ENCODE measurements around the gene PPP2R5C.
A peak's percentile ranks its signal among the peaks of the same experiment; 100 is the strongest.

The PPP2R5C gene

DNA sequence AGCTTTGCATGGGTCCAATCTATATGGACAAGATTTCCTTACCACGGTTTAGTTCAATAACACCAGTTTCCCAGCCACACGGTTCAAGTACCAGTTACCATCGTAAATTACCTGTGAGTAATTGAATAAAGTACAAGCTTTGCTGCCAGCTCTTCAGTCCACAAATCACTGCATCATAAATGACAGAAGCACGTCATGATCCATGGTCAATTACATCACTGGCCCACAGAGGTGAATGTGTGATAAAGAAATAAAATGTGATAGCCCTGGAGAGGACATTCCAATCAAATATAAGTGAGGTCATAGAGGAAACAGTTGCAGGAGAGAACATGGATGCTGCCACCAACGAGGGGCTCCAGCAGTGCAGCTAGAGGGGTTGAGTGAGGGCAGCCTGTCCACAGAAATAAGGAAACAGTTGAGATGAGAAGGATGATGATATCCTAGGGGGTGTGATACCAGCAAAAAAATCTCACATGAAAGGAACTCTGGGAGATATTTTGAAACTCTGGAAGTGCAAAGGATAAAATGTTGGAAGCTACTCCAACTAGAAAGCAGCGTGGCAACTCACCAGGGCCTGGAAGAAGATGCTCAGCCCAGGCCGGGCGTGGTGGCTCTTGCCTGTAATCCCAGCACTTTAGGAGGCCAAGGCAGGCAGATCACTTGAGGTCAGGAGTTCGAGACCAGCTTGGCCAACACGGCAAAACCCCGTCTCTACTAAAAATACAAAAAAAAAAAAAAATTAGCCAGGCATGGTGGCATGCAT, 197.1 kb downstream of the PPP2R5C start:
- Histone ChIP-seq H3K9ac (ENCODE audit: low read length) (peak overlapping the region; percentile 32), H3K4me3 (ENCODE audit: insufficient read depth in 1 of 2, low read depth in 1 of 2, low read length in 2 of 2) (no peak overlapping the region), H3K27me3 (ENCODE audit: control insufficient read depth in 1 of 2, insufficient read depth in 1 of 2, low read length in 2 of 2) (no peaks in the 10 kb centered on the region), H3K14ac (ENCODE audit: low read length in 2 of 2) (no peak overlapping the region), H3K4ac (ENCODE audit: low read depth in 1 of 2, low read length in 2 of 2) (no peak overlapping the region), H2BK5ac (ENCODE audit: low read depth, low read length, poor library complexity, severe bottlenecking) (no peak overlapping the region), H3K36me3 (ENCODE audit: control insufficient read depth in 1 of 2, insufficient read depth in 2 of 2, low read depth in 1 of 2, low read length in 2 of 2) (peaks cover 0 to 2% of the 10 kb centered on the region in 2 experiments), H3K23ac (ENCODE audit: low read length in 2 of 2) (no peak overlapping the region), H2BK12ac (ENCODE audit: low read length in 2 of 2) (no peak overlapping the region), H3K9me3 (ENCODE audit: control insufficient read depth, low read length) (no peaks in the 10 kb centered on the region), H4K8ac (ENCODE audit: low read length) (no peak overlapping the region), H2AFZ (ENCODE audit: low read depth, low read length) (no peak overlapping the region), H4K91ac (ENCODE audit: low read length) (no peak overlapping the region), H3K4me1 (ENCODE audit: control insufficient read depth, insufficient read depth, low read depth, low read length) (peaks cover 12% of the 10 kb centered on the region), H2BK120ac (ENCODE audit: low read depth, low read length) (no peak overlapping the region), H3K27ac (ENCODE audit: low read length, poor library complexity, severe bottlenecking) (no peak overlapping the region), H2AK5ac (ENCODE audit: low read length, severe bottlenecking) (no peak overlapping the region), H3K18ac (ENCODE audit: low read depth in 1 of 2, low read length in 2 of 2) (no peak overlapping the region), H3K79me1 (replicated peaks; ENCODE audit: low read length, poor library complexity, severe bottlenecking) (peaks cover 6% of the 10 kb centered on the region), H2BK15ac (ENCODE audit: low read depth, poor library complexity, severe bottlenecking) (no peak overlapping the region), H3K4me2 (ENCODE audit: low read length, poor library complexity, severe bottlenecking) (no peak overlapping the region)
- WGBS: 87% methylated on average over 8 of the region's 11 CpGs
- DNase-seq: no peak

DNA sequence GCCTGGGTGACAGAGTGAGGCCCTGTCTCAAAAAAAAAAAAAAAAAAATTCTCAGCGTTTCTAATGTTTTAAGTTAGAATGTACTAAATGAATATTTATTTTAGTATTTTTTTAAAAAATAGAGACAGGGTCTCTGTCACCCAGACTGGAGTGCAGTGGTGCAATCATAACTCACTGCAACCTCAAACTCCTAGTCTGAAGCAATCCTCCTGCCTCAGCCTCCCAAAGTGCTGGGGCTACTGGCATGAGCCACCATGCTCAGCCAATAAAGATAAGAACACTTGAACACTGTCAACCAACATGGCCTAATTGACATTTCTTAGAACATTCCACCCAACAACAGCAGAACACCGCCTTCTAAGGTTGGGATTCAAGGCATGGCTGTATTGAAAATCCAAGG, 197.8 kb downstream of the PPP2R5C start:
- H3K4me1 ChIP-seq (ENCODE audit: control insufficient read depth, insufficient read depth, low read depth, low read length): peaks cover 17% of the 10 kb centered on the region
- no peak overlapping the region for H2AK5ac ChIP-seq (ENCODE audit: low read length, severe bottlenecking)
- no peak overlapping the region for H2BK15ac ChIP-seq (ENCODE audit: low read depth, poor library complexity, severe bottlenecking)
- peaks cover 9% of the 10 kb centered on the region for H3K79me1 ChIP-seq (replicated peaks; ENCODE audit: low read length, poor library complexity, severe bottlenecking)
- H2BK5ac ChIP-seq (ENCODE audit: low read depth, low read length, poor library complexity, severe bottlenecking): no peak overlapping the region
- H3K4ac ChIP-seq (ENCODE audit: low read depth in 1 of 2, low read length in 2 of 2): no peak overlapping the region
- no peak overlapping the region for H3K4me2 ChIP-seq (ENCODE audit: low read length, poor library complexity, severe bottlenecking)
- H3K14ac ChIP-seq (ENCODE audit: low read length in 2 of 2): no peak overlapping the region
- no peak overlapping the region for H3K4me3 ChIP-seq (ENCODE audit: insufficient read depth in 1 of 2, low read depth in 1 of 2, low read length in 2 of 2)
- no peak overlapping the region for H2AFZ ChIP-seq (ENCODE audit: low read depth, low read length)
- WGBS: no CpG with 5 or more reads among the region's 2 CpGs
- no peak overlapping the region for H3K27ac ChIP-seq (ENCODE audit: low read length, poor library complexity, severe bottlenecking)
- no peak overlapping the region for H3K9ac ChIP-seq (ENCODE audit: low read length)
- H3K36me3 ChIP-seq (ENCODE audit: control insufficient read depth in 1 of 2, insufficient read depth in 2 of 2, low read depth in 1 of 2, low read length in 2 of 2): peaks cover 0 to 2% of the 10 kb centered on the region in 2 experiments
- H2BK12ac ChIP-seq (ENCODE audit: low read length in 2 of 2): no peak overlapping the region
- H2BK120ac ChIP-seq (ENCODE audit: low read depth, low read length): no peak overlapping the region
- no peak overlapping the region for H3K18ac ChIP-seq (ENCODE audit: low read depth in 1 of 2, low read length in 2 of 2)
- H4K8ac ChIP-seq (ENCODE audit: low read length): no peak overlapping the region
- no peak overlapping the region for H3K23ac ChIP-seq (ENCODE audit: low read length in 2 of 2)
- no peak overlapping the region for H4K91ac ChIP-seq (ENCODE audit: low read length)
- no peaks in the 10 kb centered on the region for H3K9me3 ChIP-seq (ENCODE audit: control insufficient read depth, low read length)
- peak; percentile 63 for DNase-seq
- H3K27me3 ChIP-seq (ENCODE audit: control insufficient read depth in 1 of 2, insufficient read depth in 1 of 2, low read length in 2 of 2): no peaks in the 10 kb centered on the region

DNA sequence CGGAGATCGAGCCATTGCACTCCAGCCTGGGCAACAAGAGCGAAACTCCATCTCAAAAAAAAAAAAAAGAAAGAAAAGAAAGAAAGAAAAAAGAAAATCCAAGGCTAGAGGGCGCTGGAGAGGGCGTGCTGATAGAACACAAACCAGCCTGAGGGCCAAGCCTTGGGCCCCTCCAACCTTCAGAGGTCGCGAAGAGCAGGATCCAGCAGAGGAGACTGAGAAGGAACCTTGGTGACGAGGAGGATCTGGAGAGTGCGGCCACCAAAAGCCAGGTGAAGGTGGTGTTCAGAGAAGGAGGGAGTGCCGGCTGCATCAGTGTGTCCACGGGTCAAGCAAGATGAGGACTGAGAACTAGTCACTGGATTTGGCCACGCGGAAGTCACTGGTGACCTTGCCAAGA, 198.7 kb downstream of the PPP2R5C start:
- Histone ChIP-seq H2AK5ac (ENCODE audit: low read length, severe bottlenecking) (no peak overlapping the region), H3K9ac (ENCODE audit: low read length) (peak overlapping the region; percentile 14), H2AFZ (ENCODE audit: low read depth, low read length) (no peak overlapping the region), H2BK120ac (ENCODE audit: low read depth, low read length) (no peak overlapping the region), H3K4me1 (ENCODE audit: control insufficient read depth, insufficient read depth, low read depth, low read length) (peaks cover 17% of the 10 kb centered on the region), H3K79me1 (replicated peaks; ENCODE audit: low read length, poor library complexity, severe bottlenecking) (peaks cover 9% of the 10 kb centered on the region), H3K4me2 (ENCODE audit: low read length, poor library complexity, severe bottlenecking) (no peak overlapping the region), H3K4ac (ENCODE audit: low read depth in 1 of 2, low read length in 2 of 2) (no peak overlapping the region), H3K9me3 (ENCODE audit: control insufficient read depth, low read length) (no peaks in the 10 kb centered on the region), H3K18ac (ENCODE audit: low read depth in 1 of 2, low read length in 2 of 2) (no peak overlapping the region), H2BK12ac (ENCODE audit: low read length in 2 of 2) (peak overlapping the region in 1 of 2 experiments; percentile 17), H3K23ac (ENCODE audit: low read length in 2 of 2) (no peak overlapping the region), H3K14ac (ENCODE audit: low read length in 2 of 2) (no peak overlapping the region), H4K8ac (ENCODE audit: low read length) (no peak overlapping the region), H4K91ac (ENCODE audit: low read length) (no peak overlapping the region), H2BK5ac (ENCODE audit: low read depth, low read length, poor library complexity, severe bottlenecking) (no peak overlapping the region), H3K27me3 (ENCODE audit: control insufficient read depth in 1 of 2, insufficient read depth in 1 of 2, low read length in 2 of 2) (no peaks in the 10 kb centered on the region), H3K4me3 (ENCODE audit: insufficient read depth in 1 of 2, low read depth in 1 of 2, low read length in 2 of 2) (no peak overlapping the region), H3K36me3 (ENCODE audit: control insufficient read depth in 1 of 2, insufficient read depth in 2 of 2, low read depth in 1 of 2, low read length in 2 of 2) (peaks cover 0 to 2% of the 10 kb centered on the region in 2 experiments), H3K27ac (ENCODE audit: low read length, poor library complexity, severe bottlenecking) (no peak overlapping the region), H2BK15ac (ENCODE audit: low read depth, poor library complexity, severe bottlenecking) (no peak overlapping the region)
- peak; percentile 47 for DNase-seq
- WGBS: 65% methylated on average over 12 of the region's 13 CpGs

DNA sequence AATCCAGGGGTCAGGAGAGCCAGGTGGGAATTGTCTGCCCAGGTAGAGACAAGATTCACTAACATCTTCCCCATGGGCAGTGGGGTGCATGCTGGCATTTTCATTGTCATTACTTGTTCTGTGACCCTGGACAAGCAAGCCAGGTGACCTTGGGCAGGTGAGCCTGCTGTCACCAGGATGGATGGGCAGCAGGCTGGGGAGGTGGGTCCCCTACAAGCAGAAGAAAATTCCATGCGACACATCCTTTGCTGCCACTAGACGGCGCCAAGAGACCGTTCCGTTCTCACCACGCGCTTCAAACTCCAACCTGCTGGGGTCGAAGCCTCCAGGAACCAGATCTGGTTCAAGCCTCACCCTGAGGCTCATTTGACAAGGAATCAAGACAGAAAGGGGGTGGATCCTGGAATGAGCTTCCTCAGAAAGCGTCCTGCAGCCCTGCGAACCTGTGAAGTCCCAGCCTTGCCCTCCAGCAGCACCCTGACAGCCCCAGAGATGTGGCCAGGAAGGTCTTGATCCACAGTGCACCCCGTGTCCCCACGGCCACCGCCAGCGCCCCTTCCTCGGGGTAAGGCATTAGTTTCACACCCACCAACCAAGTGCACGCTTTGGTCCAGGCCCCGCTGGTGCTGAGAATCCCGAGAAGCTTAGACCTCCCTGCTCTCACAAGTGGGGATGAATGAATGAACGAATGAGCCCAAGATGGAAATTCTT, 199.7 kb downstream of the PPP2R5C start:
- H3K9ac ChIP-seq (ENCODE audit: low read length): no peak overlapping the region
- peak overlapping the region in 1 of 2 experiments; percentile 4 for H3K4ac ChIP-seq (ENCODE audit: low read depth in 1 of 2, low read length in 2 of 2)
- peak overlapping the region; percentile 7 to 32 for H2BK12ac ChIP-seq (ENCODE audit: low read length in 2 of 2)
- H3K27ac ChIP-seq (ENCODE audit: low read length, poor library complexity, severe bottlenecking): no peak overlapping the region
- no peak overlapping the region for H2BK5ac ChIP-seq (ENCODE audit: low read depth, low read length, poor library complexity, severe bottlenecking)
- no peak overlapping the region for H2AFZ ChIP-seq (ENCODE audit: low read depth, low read length)
- WGBS: 27% methylated on average over 15 of the region's 19 CpGs
- H3K36me3 ChIP-seq (ENCODE audit: control insufficient read depth in 1 of 2, insufficient read depth in 2 of 2, low read depth in 1 of 2, low read length in 2 of 2): peaks cover 0 to 1% of the 10 kb centered on the region in 2 experiments
- H3K79me1 ChIP-seq (replicated peaks; ENCODE audit: low read length, poor library complexity, severe bottlenecking): peaks cover 9% of the 10 kb centered on the region
- peaks cover 17% of the 10 kb centered on the region for H3K4me1 ChIP-seq (ENCODE audit: control insufficient read depth, insufficient read depth, low read depth, low read length)
- H2BK120ac ChIP-seq (ENCODE audit: low read depth, low read length): no peak overlapping the region
- no peak overlapping the region for H3K4me3 ChIP-seq (ENCODE audit: insufficient read depth in 1 of 2, low read depth in 1 of 2, low read length in 2 of 2)
- H4K91ac ChIP-seq (ENCODE audit: low read length): peak overlapping the region; percentile 18
- H3K9me3 ChIP-seq (ENCODE audit: control insufficient read depth, low read length): no peaks in the 10 kb centered on the region
- peak; percentile 80 for DNase-seq
- no peaks in the 10 kb centered on the region for H3K27me3 ChIP-seq (ENCODE audit: control insufficient read depth in 1 of 2, insufficient read depth in 1 of 2, low read length in 2 of 2)
- H3K14ac ChIP-seq (ENCODE audit: low read length in 2 of 2): no peak overlapping the region
- no peak overlapping the region for H3K23ac ChIP-seq (ENCODE audit: low read length in 2 of 2)
- H3K4me2 ChIP-seq (ENCODE audit: low read length, poor library complexity, severe bottlenecking): no peak overlapping the region
- H2BK15ac ChIP-seq (ENCODE audit: low read depth, poor library complexity, severe bottlenecking): no peak overlapping the region
- H4K8ac ChIP-seq (ENCODE audit: low read length): no peak overlapping the region
- H3K18ac ChIP-seq (ENCODE audit: low read depth in 1 of 2, low read length in 2 of 2): peak overlapping the region in 1 of 2 experiments; percentile 37
- H2AK5ac ChIP-seq (ENCODE audit: low read length, severe bottlenecking): no peak overlapping the region

Measured in mesenchymal stem cell (in vitro differentiated cells and primary cell).